ENCODE measurements around the gene MRPL48. TPM values are rescaled to one million over a fixed set of nuclear protein-coding genes. Genes with fewer than 3 reads are reported as not detected.

The MRPL48 gene
- total RNA-seq, 1 experiment from 2014 or later: 66.8 TPM

GRCh38 chr11:73760135-73760678 lies 27.5 kb upstream of the MRPL48 start:
- Histone ChIP-seq H3K4me2 (ENCODE audit: low read length) (peak overlapping the region; percentile 96), H3K27ac (ENCODE audit: low read depth, low read length) (peak overlapping the region; percentile 92), H3K4me3 (replicated peaks in 1 of 2; ENCODE audit: low read depth in 1 of 2, low read length in 2 of 2) (peak overlapping the region; percentile 86 to 94), H3K9me3 (ENCODE audit: control insufficient read depth in 1 of 2, insufficient read depth in 1 of 2, low read depth in 1 of 2, low read length in 2 of 2) (no peaks in the 10 kb centered on the region), H4K20me1 (ENCODE audit: insufficient read depth) (peaks cover 16% of the 10 kb centered on the region; the same call in 1 of the 2 replicates), H3K27me3 (ENCODE audit: insufficient read depth, low read length) (no peaks in the 10 kb centered on the region), H3K79me2 (ENCODE audit: insufficient read depth, low read length) (peaks cover 51% of the 10 kb centered on the region), H3K9me2 (ENCODE audit: insufficient read depth) (no peaks in the 10 kb centered on the region), H3K4me1 (ENCODE audit: control insufficient read depth in 1 of 2, insufficient read depth in 2 of 2, low read length in 2 of 2) (peaks cover 10 to 21% of the 10 kb centered on the region in 2 experiments; a peak in 3 of 4 replicates), H3K9ac (ENCODE audit: low read length) (peak overlapping the region; percentile 85), H2AFZ (ENCODE audit: low read depth, low read length, poor library complexity, severe bottlenecking) (no peak overlapping the region), H3K36me3 (ENCODE audit: control insufficient read depth in 1 of 2, insufficient read depth in 2 of 2, low read length in 2 of 2) (no peaks in the 10 kb centered on the region)
- DNase-seq (ENCODE audit: low read depth, low spot score) (no peak), ATAC-seq (peak; percentile 15)
- intact Hi-C loops (cut with micrococcal nuclease): no loop called here
- TF ChIP-seq ATF3 (IDR thresholded peaks at IDR 0.05): no peak
- TF ChIP-seq SP1 (IDR thresholded peaks at IDR 0.05; ENCODE audit: low read depth): no peak
- no peak for TF ChIP-seq CBX3 (IDR thresholded peaks at IDR 0.05; ENCODE audit: low read depth)
- TF ChIP-seq, protein P1, sequence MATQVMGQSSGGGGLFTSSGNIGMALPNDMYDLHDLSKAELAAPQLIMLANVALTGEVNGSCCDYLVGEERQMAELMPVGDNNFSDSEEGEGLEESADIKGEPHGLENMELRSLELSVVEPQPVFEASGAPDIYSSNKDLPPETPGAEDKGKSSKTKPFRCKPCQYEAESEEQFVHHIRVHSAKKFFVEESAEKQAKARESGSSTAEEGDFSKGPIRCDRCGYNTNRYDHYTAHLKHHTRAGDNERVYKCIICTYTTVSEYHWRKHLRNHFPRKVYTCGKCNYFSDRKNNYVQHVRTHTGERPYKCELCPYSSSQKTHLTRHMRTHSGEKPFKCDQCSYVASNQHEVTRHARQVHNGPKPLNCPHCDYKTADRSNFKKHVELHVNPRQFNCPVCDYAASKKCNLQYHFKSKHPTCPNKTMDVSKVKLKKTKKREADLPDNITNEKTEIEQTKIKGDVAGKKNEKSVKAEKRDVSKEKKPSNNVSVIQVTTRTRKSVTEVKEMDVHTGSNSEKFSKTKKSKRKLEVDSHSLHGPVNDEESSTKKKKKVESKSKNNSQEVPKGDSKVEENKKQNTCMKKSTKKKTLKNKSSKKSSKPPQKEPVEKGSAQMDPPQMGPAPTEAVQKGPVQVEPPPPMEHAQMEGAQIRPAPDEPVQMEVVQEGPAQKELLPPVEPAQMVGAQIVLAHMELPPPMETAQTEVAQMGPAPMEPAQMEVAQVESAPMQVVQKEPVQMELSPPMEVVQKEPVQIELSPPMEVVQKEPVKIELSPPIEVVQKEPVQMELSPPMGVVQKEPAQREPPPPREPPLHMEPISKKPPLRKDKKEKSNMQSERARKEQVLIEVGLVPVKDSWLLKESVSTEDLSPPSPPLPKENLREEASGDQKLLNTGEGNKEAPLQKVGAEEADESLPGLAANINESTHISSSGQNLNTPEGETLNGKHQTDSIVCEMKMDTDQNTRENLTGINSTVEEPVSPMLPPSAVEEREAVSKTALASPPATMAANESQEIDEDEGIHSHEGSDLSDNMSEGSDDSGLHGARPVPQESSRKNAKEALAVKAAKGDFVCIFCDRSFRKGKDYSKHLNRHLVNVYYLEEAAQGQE (IDR thresholded peaks at IDR 0.05; ENCODE audit: low read depth): no peak
- no peak for TF ChIP-seq FOSL1 (IDR thresholded peaks at IDR 0.05; ENCODE audit: low read depth)
- peak; percentile 12 for TF ChIP-seq TCF7L2 (IDR thresholded peaks at IDR 0.05; ENCODE audit: borderline replicate concordance, extremely low read depth, insufficient read depth, insufficient read length)
- no peak for TF ChIP-seq EZH2 (IDR thresholded peaks at IDR 0.05)
- TF ChIP-seq ZFX (IDR thresholded peaks at IDR 0.05): no peak; the same call in 1 of the 2 replicates
- TF ChIP-seq SRF (IDR thresholded peaks at IDR 0.05; ENCODE audit: low read depth): no peak
- TF ChIP-seq CEBPB (IDR thresholded peaks at IDR 0.05; ENCODE audit: low read depth): no peak
- TF ChIP-seq POLR2AphosphoS5 (IDR thresholded peaks at IDR 0.05; ENCODE audit: low read depth, low read length): 0 out of 2 replicates have a peak, but pooled peaks have one; percentile 16
- ChIA-PET CTCF (interaction anchor here (2.0 kb wide), 1 partner anchor 171 kb away, joined by 7 read pairs; no protein-coding TSS in a partner anchor), RAD21 (ENCODE audit: low non-redundant PET in 1 of 2, low total read pairs in 2 of 2, uncharacterized antibody in 2 of 2, unreplicated experiment in 2 of 2) (no interaction called here), POLR2A (interaction anchor here (1.1 to 2.2 kb wide), 5 partner anchors 9 to 28 kb away, joined by 3 to 57 read pairs (median 14); partner anchors contain the start of gene MRPL48)
- BruUV-seq (replicated peaks): no TSS peak
